CD4-positive, alpha-beta T cell treated with Interleukin-1 beta for 1 hour (primary cell): Measurements from ENCODE around the gene ZNF573.

Experiments used
- DNase-seq, 2 donors: peaks; one replicate each; pipeline ENCODE4 v3.0.0-alpha.2; 2020 to 2022

The ZNF573 gene

GRCh38 chr19:37695144-37695899 lies 84.1 kb downstream of the ZNF573 start:
- no peak for DNase-seq

- DNase-seq, result no peak
These were observed 86.3 kb downstream of the ZNF573 start for GRCh38 chr19:37692956-37693620.

- DNase-seq, result peak; percentile 83 to 85
These were observed 87.4 kb downstream of the ZNF573 start for GRCh38 chr19:37691881-37692504.
